Muscle layer of colon (tissue), 2 donors: ENCODE results near the gene ZNF831.

ENCODE experiments used
- H3K27ac ChIP-seq: one replicate; pipeline ENCODE4 v1.7.0; 2013; ENCODE audit warnings: low read depth, mild to moderate bottlenecking, low read length, moderate library complexity
- H3K27me3 ChIP-seq, 2 donors: one replicate each; pipeline ENCODE4 v1.7.0; 2013; ENCODE audit warnings: low read length in 2 of 2, mild to moderate bottlenecking in 2 of 2; ENCODE audit not compliant: insufficient read depth in 2 of 2, control insufficient read depth in 1 of 2
- H3K36me3 ChIP-seq: one replicate; pipeline ENCODE4 v1.7.0; 2013; ENCODE audit warnings: mild to moderate bottlenecking, low read length; ENCODE audit not compliant: insufficient read depth
- H3K4me1 ChIP-seq: one replicate; pipeline ENCODE4 v1.7.0; 2013; ENCODE audit warnings: mild to moderate bottlenecking, low read length; ENCODE audit not compliant: insufficient read depth
- H3K4me3 ChIP-seq, 2 donors: one replicate each; pipeline ENCODE4 v1.7.0; 2013; ENCODE audit warnings: low read length in 2 of 2, low read depth in 1 of 2, mild to moderate bottlenecking in 1 of 2, moderate library complexity in 1 of 2
- H3K9ac ChIP-seq: one replicate; pipeline ENCODE4 v1.7.0; 2013; ENCODE audit warnings: low read length
- H3K9me3 ChIP-seq: one replicate; pipeline ENCODE4 v1.7.0; 2013; ENCODE audit warnings: mild to moderate bottlenecking, low read length
- donor health status: abdominal sarcoma.
- donor health status: Adenocarcinoma of cecum.

Gene ZNF831

GRCh38 chr20:59125332-59125731, 38.3 kb upstream of the ZNF831 start:
- no peaks in the 10 kb centered on the region for H3K36me3 ChIP-seq
- H3K4me1 ChIP-seq = no peaks in the 10 kb centered on the region
- H3K4me3 ChIP-seq = no peak overlapping the region
- H3K27ac ChIP-seq = no peak overlapping the region
- H3K9ac ChIP-seq = no peak overlapping the region
- H3K27me3 ChIP-seq = no peaks in the 10 kb centered on the region
- H3K9me3 ChIP-seq = no peaks in the 10 kb centered on the region

GRCh38 chr20:59125836-59126235, 37.8 kb upstream of the ZNF831 start:
- no peaks in the 10 kb centered on the region for H3K4me1 ChIP-seq
- no peak overlapping the region for H3K4me3 ChIP-seq
- no peaks in the 10 kb centered on the region for H3K27me3 ChIP-seq
- no peak overlapping the region for H3K27ac ChIP-seq
- H3K9ac ChIP-seq = no peak overlapping the region
- no peaks in the 10 kb centered on the region for H3K36me3 ChIP-seq
- no peaks in the 10 kb centered on the region for H3K9me3 ChIP-seq

GRCh38 chr20:59127839-59128238, 35.8 kb upstream of the ZNF831 start:
- Histone ChIP-seq H3K9me3 (no peaks in the 10 kb centered on the region), H3K27ac (no peak overlapping the region), H3K9ac (no peak overlapping the region), H3K36me3 (no peaks in the 10 kb centered on the region), H3K27me3 (no peaks in the 10 kb centered on the region), H3K4me1 (no peaks in the 10 kb centered on the region), H3K4me3 (no peak overlapping the region)

- no peak overlapping the region for H3K9ac ChIP-seq
- H3K4me3 ChIP-seq = no peak overlapping the region
- H3K4me1 ChIP-seq = no peaks in the 10 kb centered on the region
- no peaks in the 10 kb centered on the region for H3K36me3 ChIP-seq
- H3K9me3 ChIP-seq = no peaks in the 10 kb centered on the region
- H3K27me3 ChIP-seq = no peaks in the 10 kb centered on the region
- no peak overlapping the region for H3K27ac ChIP-seq
These were observed 31.9 kb upstream of the ZNF831 start for GRCh38 chr20:59131551-59132285.

- Histone ChIP-seq H3K27me3 (no peaks in the 10 kb centered on the region), H3K36me3 (no peaks in the 10 kb centered on the region), H3K4me1 (no peaks in the 10 kb centered on the region), H3K4me3 (no peak overlapping the region), H3K9me3 (no peaks in the 10 kb centered on the region), H3K27ac (no peak overlapping the region), H3K9ac (no peak overlapping the region)
These were observed 29.4 kb upstream of the ZNF831 start for GRCh38 chr20:59134182-59134581.

GRCh38 chr20:59135093-59135492, 28.5 kb upstream of the ZNF831 start:
- Histone ChIP-seq H3K27me3 (no peaks in the 10 kb centered on the region), H3K4me3 (no peak overlapping the region), H3K4me1 (no peaks in the 10 kb centered on the region), H3K27ac (no peak overlapping the region), H3K36me3 (no peaks in the 10 kb centered on the region), H3K9ac (no peak overlapping the region), H3K9me3 (no peaks in the 10 kb centered on the region)

GRCh38 chr20:59136027-59136426, 27.6 kb upstream of the ZNF831 start:
- no peaks in the 10 kb centered on the region for H3K27me3 ChIP-seq
- H3K36me3 ChIP-seq = no peaks in the 10 kb centered on the region
- H3K4me1 ChIP-seq = no peaks in the 10 kb centered on the region

GRCh38 chr20:59137532-59137931, 26.1 kb upstream of the ZNF831 start:
- H3K27me3 ChIP-seq = no peaks in the 10 kb centered on the region
- H3K36me3 ChIP-seq = no peaks in the 10 kb centered on the region
- no peak overlapping the region for H3K4me3 ChIP-seq
- no peaks in the 10 kb centered on the region for H3K4me1 ChIP-seq
- no peak overlapping the region for H3K9ac ChIP-seq
- no peak overlapping the region for H3K27ac ChIP-seq
- H3K9me3 ChIP-seq = no peaks in the 10 kb centered on the region

More at GRCh38 chr20:59136027-59136426, 27.6 kb upstream of the ZNF831 start:
- Histone ChIP-seq H3K27ac (no peak overlapping the region), H3K9me3 (no peaks in the 10 kb centered on the region), H3K9ac (no peak overlapping the region), H3K4me3 (no peak overlapping the region)

- Histone ChIP-seq H3K9me3 (no peaks in the 10 kb centered on the region), H3K4me3 (no peak overlapping the region), H3K9ac (no peak overlapping the region), H3K27me3 (no peaks in the 10 kb centered on the region), H3K4me1 (no peaks in the 10 kb centered on the region), H3K27ac (no peak overlapping the region), H3K36me3 (no peaks in the 10 kb centered on the region)
These were observed 25.4 kb upstream of the ZNF831 start for GRCh38 chr20:59138114-59138748.

- Histone ChIP-seq H3K27me3 (no peaks in the 10 kb centered on the region), H3K36me3 (no peaks in the 10 kb centered on the region), H3K4me1 (no peaks in the 10 kb centered on the region), H3K4me3 (no peak overlapping the region), H3K9me3 (no peaks in the 10 kb centered on the region), H3K27ac (no peak overlapping the region), H3K9ac (no peak overlapping the region)
These were observed 23.6 kb upstream of the ZNF831 start for GRCh38 chr20:59139998-59140397.

GRCh38 chr20:59141818-59142581, 21.6 kb upstream of the ZNF831 start:
- Histone ChIP-seq H3K27ac (no peak overlapping the region), H3K9me3 (no peaks in the 10 kb centered on the region), H3K9ac (no peak overlapping the region), H3K27me3 (no peaks in the 10 kb centered on the region), H3K4me3 (no peak overlapping the region), H3K4me1 (peaks cover under 1% of the 10 kb centered on the region), H3K36me3 (no peaks in the 10 kb centered on the region)
